Measurements from ENCODE around the gene ADI1.

Gene ADI1

DNA sequence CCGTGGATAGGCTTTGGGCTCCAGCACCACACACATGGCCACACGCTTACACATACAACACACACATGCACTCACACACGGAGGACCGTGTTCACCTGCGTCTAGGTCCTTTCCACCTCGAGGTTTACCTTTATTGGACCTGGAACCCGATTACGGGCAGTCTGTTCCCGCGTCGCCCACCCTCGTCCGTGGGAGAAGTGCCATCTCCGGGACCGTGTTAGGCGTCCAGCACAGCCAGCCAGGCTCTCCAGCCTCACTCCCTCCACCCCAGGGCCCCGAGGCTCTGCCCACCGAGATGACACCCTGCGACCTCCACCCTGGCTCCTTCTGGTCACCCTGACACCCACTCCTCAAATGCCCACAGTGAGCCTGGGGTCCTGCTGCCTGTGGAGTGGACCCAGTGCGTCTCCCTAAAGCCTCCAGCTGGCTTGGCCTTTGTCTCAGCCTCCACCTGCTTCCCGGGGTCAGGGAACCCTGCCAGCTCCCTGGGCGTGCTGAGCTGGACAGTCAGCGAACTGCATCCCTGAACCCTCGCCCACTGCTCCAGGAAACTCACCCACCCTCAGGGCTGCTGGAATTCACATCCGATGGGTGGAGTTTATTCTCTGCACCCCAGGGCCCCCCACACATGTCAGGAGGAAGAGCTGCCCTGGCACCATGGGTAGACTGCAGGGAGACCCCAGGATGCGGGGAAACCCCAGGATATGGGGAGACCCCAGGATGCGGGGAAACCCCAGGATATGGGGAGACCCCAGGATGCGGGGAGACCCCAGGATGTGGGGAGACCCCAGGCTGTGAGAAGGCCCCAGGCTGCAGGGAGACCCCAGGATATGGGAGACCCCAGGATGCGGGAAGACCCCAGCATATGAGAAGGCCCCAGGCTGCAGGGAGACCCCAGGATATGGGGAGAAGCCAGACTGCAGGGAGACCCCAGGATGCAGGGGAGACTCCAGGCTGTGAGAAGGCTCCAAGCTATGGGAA, 33.0 kb downstream of the ADI1 start:
- no peak for DNase-seq (ENCODE audit: low spot score in 2 of 2)
- Histone ChIP-seq H3K4me1 (no peaks in the 10 kb centered on the region), H3K27me3 (ENCODE audit: low read depth) (no peaks in the 10 kb centered on the region), H3K4me3 (no peak overlapping the region), H3K9me3 (no peaks in the 10 kb centered on the region), H3K36me3 (replicated peaks) (no peaks in the 10 kb centered on the region)
- in situ Hi-C loops (cut with MboI; ENCODE audit: low sequenced_read_pairs) = no loop called here

DNA sequence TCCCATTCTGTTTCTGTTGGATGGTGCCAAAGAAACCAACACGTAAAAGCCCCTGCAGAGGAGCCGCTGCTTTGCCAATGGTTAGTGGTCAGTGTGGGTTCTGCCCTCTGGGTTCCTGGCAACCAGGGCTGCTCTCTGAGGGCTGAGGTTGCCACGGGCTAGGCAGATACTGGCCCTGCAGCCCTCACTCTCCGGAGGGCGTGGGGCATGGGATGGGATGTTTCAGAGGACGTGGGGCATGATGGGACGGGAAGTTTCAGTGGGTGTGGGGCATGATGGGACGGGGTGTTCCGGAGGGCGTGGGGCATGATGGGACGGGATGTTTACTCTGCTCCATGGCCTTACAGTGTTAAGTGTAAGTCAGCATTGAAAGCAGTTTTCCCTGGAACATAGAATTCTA, 34.2 kb downstream of the ADI1 start:
- H3K36me3 ChIP-seq (replicated peaks) = no peaks in the 10 kb centered on the region
- no peaks in the 10 kb centered on the region for H3K27me3 ChIP-seq (ENCODE audit: low read depth)
- no peak for DNase-seq (ENCODE audit: low spot score in 2 of 2)
- H3K9me3 ChIP-seq = no peaks in the 10 kb centered on the region
- in situ Hi-C loops (cut with MboI; ENCODE audit: low sequenced_read_pairs) = no loop called here
- H3K4me1 ChIP-seq = no peaks in the 10 kb centered on the region
- no peak overlapping the region for H3K4me3 ChIP-seq

GRCh38 chr2:3483986-3484960, 35.1 kb downstream of the ADI1 start:
- Histone ChIP-seq H3K4me3 (no peak overlapping the region), H3K27me3 (ENCODE audit: low read depth) (no peaks in the 10 kb centered on the region), H3K4me1 (no peaks in the 10 kb centered on the region), H3K36me3 (replicated peaks) (no peaks in the 10 kb centered on the region), H3K9me3 (no peaks in the 10 kb centered on the region)
- in situ Hi-C loops (cut with MboI; ENCODE audit: low sequenced_read_pairs) = no loop called here
- DNase-seq (ENCODE audit: low spot score in 2 of 2) = no peak

GRCh38 chr2:3483227-3483985, 35.9 kb downstream of the ADI1 start:
- no peaks in the 10 kb centered on the region for H3K27me3 ChIP-seq (ENCODE audit: low read depth)
- peaks cover 7% of the 10 kb centered on the region; the same call in 1 of the 2 replicates for H3K36me3 ChIP-seq (replicated peaks)
- H3K4me3 ChIP-seq = no peak overlapping the region
- H3K9me3 ChIP-seq = no peaks in the 10 kb centered on the region
- H3K4me1 ChIP-seq = no peaks in the 10 kb centered on the region
- DNase-seq (ENCODE audit: low spot score in 2 of 2) = no peak
- in situ Hi-C loops (cut with MboI; ENCODE audit: low sequenced_read_pairs) = no loop called here

DNA sequence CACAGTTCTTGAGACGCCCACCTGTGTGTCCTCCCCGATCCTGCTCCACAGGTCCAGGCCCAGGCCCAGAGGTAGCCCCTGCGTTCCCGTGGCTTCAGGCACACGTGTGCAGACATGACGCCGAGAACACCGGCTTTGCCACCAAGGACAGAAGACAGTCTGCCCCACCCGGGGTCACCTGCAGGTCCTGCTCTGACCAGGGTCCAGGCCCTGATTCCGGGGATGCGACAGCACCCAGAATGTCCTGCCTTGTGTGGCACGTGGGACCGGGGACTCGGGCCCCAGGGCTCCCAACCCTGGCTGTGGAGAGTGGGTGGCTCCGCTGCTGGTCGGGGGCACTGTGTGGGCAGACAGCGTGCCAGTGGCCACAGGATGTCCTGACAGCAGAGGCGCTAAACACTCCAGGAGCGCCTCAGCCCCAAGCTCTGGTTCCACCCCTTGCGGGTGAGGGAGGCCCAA, 36.9 kb downstream of the ADI1 start:
- no peaks in the 10 kb centered on the region for H3K9me3 ChIP-seq
- no peak overlapping the region for H3K4me3 ChIP-seq
- in situ Hi-C loops (cut with MboI; ENCODE audit: low sequenced_read_pairs) = no loop called here
- peaks cover 7% of the 10 kb centered on the region; the same call in 1 of the 2 replicates for H3K36me3 ChIP-seq (replicated peaks)
- H3K4me1 ChIP-seq = no peaks in the 10 kb centered on the region
- H3K27me3 ChIP-seq (ENCODE audit: low read depth) = no peaks in the 10 kb centered on the region
- no peak for DNase-seq (ENCODE audit: low spot score in 2 of 2)

DNA sequence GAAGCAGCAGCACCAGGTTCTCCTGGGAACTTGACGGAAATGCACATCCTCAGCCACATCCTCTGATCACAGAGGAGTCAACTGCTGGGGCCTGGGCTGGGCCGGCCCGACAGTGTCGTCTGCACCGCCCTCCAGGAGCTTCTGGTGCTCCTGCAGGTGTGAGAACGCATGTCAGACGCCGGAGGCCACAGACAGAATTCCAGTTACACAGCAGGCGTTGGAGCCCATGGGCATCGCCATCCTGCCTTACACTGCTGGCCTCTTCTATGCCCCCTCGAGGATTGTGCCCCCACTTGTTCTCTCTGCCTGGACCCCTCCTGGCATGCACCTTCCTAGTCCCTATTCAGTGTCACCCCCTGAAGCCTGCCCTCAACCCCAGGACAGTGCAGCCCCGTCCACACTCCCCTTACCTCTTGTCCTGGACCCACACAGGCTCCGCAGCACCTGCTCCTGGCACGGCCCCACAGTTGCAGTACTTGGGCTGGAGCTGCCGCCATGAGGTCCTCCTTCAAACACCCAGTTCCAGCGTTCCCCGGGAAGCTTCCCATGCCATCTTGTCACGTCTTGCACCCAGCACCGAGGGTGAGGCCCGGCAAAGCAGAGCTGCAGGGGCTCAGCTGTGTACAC, 37.5 kb downstream of the ADI1 start:
- no peak for DNase-seq (ENCODE audit: low spot score in 2 of 2)
- no peak overlapping the region for H3K4me3 ChIP-seq
- peaks cover 7% of the 10 kb centered on the region; the same call in 1 of the 2 replicates for H3K36me3 ChIP-seq (replicated peaks)
- in situ Hi-C loops (cut with MboI; ENCODE audit: low sequenced_read_pairs) = no loop called here
- H3K9me3 ChIP-seq = no peaks in the 10 kb centered on the region
- no peaks in the 10 kb centered on the region for H3K27me3 ChIP-seq (ENCODE audit: low read depth)
- no peaks in the 10 kb centered on the region for H3K4me1 ChIP-seq

DNA sequence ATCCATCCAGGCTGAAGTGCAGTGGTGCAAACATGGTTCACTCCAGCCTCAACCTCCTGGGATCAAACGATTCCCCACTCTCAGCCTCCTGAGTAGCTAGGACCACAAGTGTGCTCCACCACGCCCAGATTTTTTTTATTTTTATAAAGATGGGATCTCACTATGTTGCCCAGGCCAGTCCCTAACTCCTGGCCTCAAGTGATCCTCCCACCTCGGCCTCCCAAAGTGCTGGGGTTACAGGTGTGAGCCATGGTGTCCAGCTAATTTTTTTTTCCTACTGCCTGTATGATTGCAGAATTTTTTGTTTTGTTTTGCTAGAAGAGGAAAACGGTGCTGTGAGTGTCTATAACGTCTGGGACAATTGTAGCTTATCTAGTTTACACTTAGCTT, 38.3 kb downstream of the ADI1 start:
- Histone ChIP-seq H3K36me3 (replicated peaks) (peaks cover 7% of the 10 kb centered on the region; the same call in 1 of the 2 replicates), H3K9me3 (no peaks in the 10 kb centered on the region), H3K4me1 (no peaks in the 10 kb centered on the region), H3K4me3 (no peak overlapping the region), H3K27me3 (ENCODE audit: low read depth) (no peaks in the 10 kb centered on the region)
- in situ Hi-C loops (cut with MboI; ENCODE audit: low sequenced_read_pairs) = no loop called here
- DNase-seq (ENCODE audit: low spot score in 2 of 2) = no peak

DNA sequence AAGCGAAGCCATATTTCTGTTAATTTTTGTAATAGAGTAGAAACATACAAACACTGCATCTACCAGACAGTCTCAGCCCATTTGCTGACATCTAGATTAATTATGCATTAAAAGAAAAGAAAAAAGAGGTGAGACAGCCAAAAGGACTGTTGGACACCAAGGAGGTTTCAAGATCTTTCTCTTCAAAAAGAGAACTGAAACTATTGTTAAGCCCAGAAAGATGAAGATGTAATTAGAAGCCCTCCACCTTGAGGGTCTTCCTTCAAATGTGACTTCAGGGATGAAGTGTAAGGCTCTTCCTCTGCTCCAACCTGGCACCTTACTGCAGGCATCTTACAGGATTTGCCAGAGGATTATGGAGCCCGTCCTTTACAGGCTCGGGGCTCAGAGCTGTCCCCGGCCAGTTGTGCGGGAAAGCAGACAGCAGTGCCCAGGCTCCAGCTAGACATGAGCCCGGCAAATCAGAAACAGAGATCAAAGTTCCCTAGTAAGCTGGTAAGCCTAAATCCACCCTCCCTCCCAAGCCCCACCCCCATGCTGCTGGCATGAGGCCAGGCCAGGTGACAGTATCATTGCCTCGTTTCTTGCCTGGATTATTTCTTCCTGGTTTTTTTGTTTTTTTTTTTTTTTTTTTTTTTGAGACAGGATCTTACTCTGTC, 38.9 kb downstream of the ADI1 start:
- peaks cover 7% of the 10 kb centered on the region; the same call in 1 of the 2 replicates for H3K36me3 ChIP-seq (replicated peaks)
- H3K27me3 ChIP-seq (ENCODE audit: low read depth) = no peaks in the 10 kb centered on the region
- DNase-seq (ENCODE audit: low spot score in 2 of 2) = no peak
- in situ Hi-C loops (cut with MboI; ENCODE audit: low sequenced_read_pairs) = no loop called here
- no peaks in the 10 kb centered on the region for H3K9me3 ChIP-seq
- no peak overlapping the region for H3K4me3 ChIP-seq
- H3K4me1 ChIP-seq = no peaks in the 10 kb centered on the region

DNA sequence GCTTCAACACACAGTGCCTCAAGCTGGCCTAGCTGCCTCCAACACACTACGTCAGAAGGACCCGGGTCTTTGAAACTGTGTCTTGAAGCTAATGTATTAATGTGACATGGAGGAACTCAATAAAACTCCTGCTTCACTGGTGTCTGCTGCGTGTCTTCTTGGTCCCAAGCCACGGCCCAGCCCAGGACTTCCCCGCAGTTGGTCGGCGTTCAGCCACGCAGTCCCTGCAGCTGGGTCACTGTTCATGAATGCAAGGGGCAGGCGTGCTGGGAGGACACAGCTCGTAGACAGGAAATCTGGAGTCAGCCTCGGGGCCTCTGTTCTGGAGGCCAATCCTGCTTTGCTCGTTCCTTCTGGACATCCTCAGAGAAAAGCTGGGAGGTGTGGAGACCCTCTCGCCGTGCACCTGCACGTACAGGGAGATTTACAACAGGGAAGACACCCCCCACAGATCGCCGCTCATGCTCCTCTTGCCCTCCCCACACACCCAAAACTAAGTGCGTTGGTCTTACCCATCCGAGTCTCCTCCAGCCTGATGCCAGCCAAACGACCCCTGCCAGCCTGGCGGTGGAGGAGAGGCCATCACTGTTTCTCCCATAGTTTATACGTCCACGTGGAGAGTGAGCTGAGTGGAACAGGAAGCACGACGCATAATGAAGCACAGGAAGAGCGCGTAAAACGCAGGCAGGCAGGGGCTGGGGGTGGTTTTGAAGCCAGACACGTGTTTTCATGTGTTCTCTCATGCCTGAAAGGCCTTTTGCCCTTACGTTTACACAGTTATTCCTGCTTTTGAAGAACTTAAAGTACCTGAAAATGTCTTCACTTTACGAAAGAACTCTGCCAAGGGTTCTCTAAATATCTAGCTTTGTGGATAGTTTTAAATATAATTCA, 39.7 kb downstream of the ADI1 start:
- Histone ChIP-seq H3K9me3 (no peaks in the 10 kb centered on the region), H3K4me3 (no peak overlapping the region)
- in situ Hi-C loops (cut with MboI; ENCODE audit: low sequenced_read_pairs) = no loop called here

DNA sequence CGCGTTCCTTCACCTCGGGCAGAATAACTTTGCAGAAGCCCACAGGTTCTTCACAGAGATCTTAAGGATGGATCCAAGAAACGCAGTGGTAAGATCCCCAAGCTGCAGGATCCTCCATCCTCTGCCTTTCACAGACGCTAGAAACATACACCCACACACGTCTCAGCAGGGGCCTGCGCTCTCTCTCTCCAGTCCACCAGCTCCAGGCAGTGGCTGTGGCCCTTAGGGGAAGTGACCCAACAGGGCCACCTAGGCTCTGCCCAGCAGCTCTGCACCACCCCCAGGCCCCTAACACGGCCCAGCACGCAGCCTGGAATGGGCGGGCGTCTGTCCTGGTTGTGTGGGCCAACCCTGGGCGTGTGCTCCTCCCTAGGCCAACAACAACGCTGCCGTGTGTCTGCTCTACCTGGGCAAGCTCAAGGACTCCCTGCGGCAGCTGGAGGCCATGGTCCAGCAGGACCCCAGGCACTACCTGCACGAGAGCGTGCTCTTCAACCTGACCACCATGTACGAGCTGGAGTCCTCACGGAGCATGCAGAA, 40.4 kb downstream of the ADI1 start:
- no peak for DNase-seq (ENCODE audit: low spot score in 2 of 2)
- in situ Hi-C loops (cut with MboI; ENCODE audit: low sequenced_read_pairs) = no loop called here
- H3K4me1 ChIP-seq = no peaks in the 10 kb centered on the region
- H3K4me3 ChIP-seq = no peak overlapping the region
- H3K9me3 ChIP-seq = no peaks in the 10 kb centered on the region
- no peaks in the 10 kb centered on the region for H3K27me3 ChIP-seq (ENCODE audit: low read depth)
- peaks cover 7% of the 10 kb centered on the region; the same call in 1 of the 2 replicates for H3K36me3 ChIP-seq (replicated peaks)

More for the DNA sequence above, 39.7 kb downstream of the ADI1 start:
- no peak for DNase-seq (ENCODE audit: low spot score in 2 of 2)
- H3K36me3 ChIP-seq (replicated peaks) = peaks cover 7% of the 10 kb centered on the region; the same call in 1 of the 2 replicates
- no peaks in the 10 kb centered on the region for H3K27me3 ChIP-seq (ENCODE audit: low read depth)
- H3K4me1 ChIP-seq = no peaks in the 10 kb centered on the region

DNA sequence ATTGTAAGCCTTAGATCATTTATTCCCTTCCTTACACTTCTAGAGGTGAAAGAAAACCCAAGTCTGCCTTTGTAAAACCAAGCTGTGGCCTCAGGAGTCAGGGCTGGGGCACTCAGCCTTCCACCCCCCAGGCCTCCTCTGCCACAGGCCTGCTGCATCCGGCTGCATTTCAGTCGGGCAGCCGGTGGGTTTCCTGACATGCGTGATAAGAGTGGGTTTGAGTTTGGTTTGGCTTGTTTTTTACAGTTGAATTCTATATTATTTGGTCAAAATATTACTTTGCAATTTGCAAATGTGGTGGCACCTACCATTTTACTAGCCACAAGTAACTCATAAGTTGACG, 42.4 kb downstream of the ADI1 start:
- in situ Hi-C loops (cut with MboI; ENCODE audit: low sequenced_read_pairs) = no loop called here
- DNase-seq (ENCODE audit: low spot score in 2 of 2) = no peak
- no peaks in the 10 kb centered on the region for H3K27me3 ChIP-seq (ENCODE audit: low read depth)

More for the DNA sequence above, 42.4 kb downstream of the ADI1 start:
- Histone ChIP-seq H3K4me3 (no peak overlapping the region), H3K4me1 (no peaks in the 10 kb centered on the region), H3K36me3 (replicated peaks) (peaks cover 7% of the 10 kb centered on the region; the same call in 1 of the 2 replicates), H3K9me3 (no peaks in the 10 kb centered on the region)

Measured in HAP-1 (cell line).